Skeletal muscle cell (primary cell): ENCODE data around the gene PAQR7.

Experiments
- DNase-seq: peaks from one replicate; pipeline ENCODE4 v3.0.0-alpha.2; 2010; ENCODE audit warnings: low read depth
- H3K4me3 ChIP-seq: 2 replicates; pipeline ENCODE4 v1.5.1; 2011; ENCODE audit warnings: low read depth, mild to moderate bottlenecking, control low read depth, low read length, moderate library complexity

Gene PAQR7

DNA sequence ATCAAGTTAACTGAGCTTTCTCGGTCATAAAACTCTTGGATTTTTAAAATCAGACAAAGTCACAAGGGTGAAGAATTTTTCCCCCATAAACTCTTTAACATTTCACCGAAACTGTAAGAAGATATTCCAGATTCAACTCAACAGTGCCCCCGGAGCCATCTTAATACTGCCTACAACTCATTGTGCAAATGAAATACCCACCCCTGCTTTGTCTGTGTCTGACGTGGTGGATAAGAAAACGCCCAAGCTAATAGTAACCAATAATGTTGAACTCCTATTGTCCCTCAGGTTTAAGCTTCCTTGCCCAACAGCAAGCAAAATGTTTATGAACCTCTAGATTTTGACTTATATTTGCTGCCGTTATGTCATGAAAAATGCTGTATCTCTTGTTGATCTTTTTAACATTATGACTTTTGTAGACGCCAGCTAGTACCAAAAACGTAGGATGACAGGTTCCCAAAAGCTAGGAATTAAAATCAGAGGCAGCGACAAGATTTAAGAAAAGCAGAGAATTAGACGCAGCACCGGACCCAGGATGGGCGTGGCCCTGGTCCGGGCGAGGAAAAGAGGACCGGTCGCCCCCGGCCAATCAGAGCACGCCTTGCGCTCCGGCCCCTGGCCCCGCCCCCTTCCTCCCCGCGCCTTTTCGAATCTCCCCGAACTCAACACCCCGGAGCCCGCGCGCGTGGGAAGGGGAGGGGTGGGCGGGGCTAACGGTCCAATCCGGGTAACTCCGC, 29.6 kb upstream of the PAQR7 start:
- DNase-seq, result peak; percentile 48
- peak overlapping the region; percentile 68 for H3K4me3 ChIP-seq

DNA sequence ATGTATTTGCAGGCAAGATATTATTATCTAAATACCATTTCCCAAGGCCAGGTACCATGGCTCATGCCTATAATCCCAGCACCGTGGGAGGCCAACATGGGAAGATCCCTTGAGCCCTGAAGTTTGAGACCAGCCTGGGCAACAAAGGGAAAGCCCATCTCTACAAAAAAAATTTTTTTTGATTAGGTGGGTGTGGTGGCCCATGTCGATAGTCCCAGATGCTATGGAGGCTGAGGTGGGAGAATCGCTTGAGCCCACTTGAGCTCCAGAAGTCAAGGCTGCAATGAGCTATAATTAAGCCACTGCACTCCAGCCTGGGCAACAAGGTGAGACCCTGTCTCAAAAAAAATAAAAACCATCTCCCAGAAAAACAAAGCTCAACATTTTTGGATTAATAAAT, 28.5 kb upstream of the PAQR7 start:
- H3K4me3 ChIP-seq, result peak overlapping the region; percentile 68
- DNase-seq, result no peak

GRCh38 chr1:25902462-25902861, 27.0 kb upstream of the PAQR7 start:
- no peak overlapping the region for H3K4me3 ChIP-seq

GRCh38 chr1:25900219-25900618, 24.7 kb upstream of the PAQR7 start:
- no peak overlapping the region for H3K4me3 ChIP-seq
- DNase-seq, result no peak

More at GRCh38 chr1:25902462-25902861, 27.0 kb upstream of the PAQR7 start:
- no peak for DNase-seq

GRCh38 chr1:25899792-25900191, 24.3 kb upstream of the PAQR7 start:
- H3K4me3 ChIP-seq, result no peak overlapping the region
- no peak for DNase-seq

DNA sequence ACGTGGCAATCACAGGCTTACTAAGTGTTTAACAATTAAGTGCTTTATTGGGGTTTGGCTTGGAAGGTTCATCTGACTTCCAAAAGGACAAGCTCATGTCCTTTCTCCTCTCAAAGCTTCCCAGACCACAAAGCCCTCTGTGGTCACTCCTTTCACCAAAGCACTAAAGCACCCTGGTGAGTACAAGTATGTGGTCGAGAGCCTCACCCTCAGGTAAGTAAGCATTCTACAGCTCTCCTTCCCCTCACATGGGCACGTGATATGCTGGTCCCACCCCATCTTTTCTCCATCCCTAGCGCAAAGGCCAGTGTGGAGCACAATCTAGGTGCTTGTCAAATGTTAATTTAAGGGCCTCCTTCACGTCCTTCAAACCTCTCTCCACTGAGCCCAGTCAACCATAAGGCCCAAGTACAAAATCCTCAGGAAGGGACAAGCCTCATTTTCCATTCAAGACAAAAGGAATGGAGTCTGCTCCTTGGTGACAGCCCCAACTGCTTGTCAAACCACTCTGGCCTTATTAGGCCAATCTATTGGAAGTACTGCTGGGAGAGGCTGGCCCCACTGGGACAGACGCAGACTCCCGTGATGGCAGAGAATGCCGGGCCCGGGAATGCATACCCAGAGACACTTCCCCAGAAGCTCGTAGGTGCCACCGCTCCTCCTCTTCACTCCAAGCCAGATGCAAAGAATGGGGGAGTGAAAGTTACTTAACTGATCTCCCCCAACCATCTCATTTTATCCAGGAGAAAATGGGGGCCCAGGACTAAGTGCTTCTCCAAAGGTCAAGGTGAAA, 22.9 kb upstream of the PAQR7 start:
- H3K4me3 ChIP-seq, result no peak overlapping the region
- DNase-seq, result no peak

GRCh38 chr1:25897754-25898153, 22.2 kb upstream of the PAQR7 start:
- no peak overlapping the region for H3K4me3 ChIP-seq
- DNase-seq, result no peak

DNA sequence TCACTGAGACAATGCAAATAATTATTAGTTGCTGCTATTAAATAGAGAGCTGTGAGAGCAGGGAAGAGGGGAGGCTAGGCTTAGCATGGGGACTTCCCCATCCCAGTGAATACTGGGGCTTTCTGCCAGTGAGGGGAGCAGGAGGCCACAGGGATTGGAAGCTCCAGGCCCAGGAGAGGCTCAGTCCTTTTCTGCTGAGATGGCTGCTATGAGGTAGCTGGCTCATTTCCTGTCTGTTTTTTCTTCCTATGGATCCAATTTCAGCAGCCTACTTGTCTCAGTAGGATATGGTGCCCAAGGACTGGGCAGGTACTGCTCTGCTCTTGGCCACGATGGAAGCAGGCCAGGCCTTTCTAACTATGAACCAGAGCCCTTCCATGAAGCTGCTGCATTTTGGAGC, 20.8 kb upstream of the PAQR7 start:
- DNase-seq, result no peak
- no peak overlapping the region for H3K4me3 ChIP-seq

DNA sequence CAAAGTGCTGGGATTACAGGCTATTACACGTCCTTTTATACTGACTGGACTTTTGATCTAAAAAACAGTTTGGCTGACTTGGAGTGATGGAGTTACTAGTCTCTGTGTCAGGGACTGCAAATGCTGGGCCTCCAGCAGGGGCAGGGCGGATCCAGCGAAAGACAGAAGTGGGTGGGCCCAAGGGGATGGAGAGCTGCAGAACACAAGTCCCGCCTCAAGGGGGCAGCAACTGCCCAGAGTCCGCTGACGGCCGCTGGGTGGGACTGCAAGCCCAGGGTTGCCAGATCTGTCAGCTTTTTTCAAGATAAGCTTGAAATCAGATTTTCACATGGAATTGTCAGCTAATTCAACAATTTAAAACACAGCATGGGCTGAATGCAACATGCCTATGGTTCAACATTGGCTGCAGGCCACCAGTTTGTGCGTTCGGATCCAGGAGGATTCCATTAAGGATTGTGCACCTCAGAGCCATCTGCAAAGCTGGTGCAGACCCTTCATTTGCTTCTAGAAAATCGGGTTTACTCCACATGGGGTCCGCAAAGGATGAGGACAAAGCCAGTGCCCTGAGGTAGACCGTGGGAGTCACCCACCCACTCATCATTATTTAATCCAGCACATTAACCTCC, 20.0 kb upstream of the PAQR7 start:
- peak; percentile 76 for DNase-seq
- no peak overlapping the region for H3K4me3 ChIP-seq

- H3K4me3 ChIP-seq, result no peak overlapping the region
- no peak for DNase-seq
These were observed 17.6 kb upstream of the PAQR7 start for GRCh38 chr1:25893116-25893515.

- no peak for DNase-seq
- H3K4me3 ChIP-seq, result no peak overlapping the region
These were observed 16.1 kb upstream of the PAQR7 start for GRCh38 chr1:25891606-25892005.

DNA sequence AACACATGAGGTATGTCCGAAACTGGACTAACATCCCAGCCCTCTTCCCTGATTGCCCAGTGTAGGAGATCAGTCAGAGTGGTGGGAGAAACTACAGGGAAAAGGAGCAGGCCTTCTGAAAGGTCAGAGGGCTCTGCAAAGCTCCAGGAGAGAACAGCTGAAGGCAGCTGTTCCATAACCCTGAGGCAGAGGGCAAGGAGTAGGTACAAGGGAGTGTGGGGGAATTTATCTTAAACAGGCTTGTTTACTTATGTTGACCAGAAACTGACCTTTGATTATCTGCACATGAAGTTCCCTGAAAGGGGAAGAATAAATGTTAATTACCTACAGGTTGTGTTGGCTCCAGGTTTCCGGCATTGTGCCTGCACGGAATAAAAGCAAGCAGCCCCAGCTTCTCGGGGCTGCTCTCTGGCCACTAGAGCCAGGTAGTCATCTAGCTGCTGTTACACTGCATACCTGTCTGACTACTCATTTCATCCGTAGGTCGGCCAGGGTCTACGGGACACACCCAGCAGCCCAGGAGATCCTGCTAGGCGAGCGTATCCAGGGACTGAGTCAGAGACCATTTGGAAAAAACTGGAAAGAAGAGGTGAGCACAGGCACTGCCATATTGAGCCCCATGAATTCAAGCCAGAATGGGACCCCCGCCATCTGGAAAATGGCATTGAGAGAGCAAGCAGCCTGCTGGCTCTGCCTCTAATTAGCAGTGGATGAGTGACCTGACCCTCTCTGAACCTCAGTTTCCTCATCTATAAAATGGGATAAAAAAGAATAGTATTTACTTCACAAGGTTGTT, 14.9 kb upstream of the PAQR7 start:
- DNase-seq, result no peak
- H3K4me3 ChIP-seq, result no peak overlapping the region

DNA sequence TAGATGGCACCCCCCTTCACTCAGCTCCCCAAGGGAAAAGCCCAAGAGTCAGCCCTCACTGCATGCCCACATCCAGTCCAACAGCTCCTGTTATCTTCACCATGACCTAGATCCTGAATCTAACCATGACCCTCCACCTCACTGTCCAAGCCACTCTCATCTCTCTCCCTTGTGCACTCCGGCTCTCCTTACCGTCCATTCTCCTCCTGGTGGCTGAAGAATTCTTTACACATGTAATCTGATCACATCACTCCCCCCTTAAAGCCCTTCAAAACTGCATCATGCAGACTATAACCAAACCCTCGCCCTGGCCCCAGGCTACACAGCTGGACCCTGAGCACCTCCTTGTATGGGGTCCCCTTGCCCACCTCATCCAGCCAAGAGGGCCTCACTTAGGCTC, 14.0 kb upstream of the PAQR7 start:
- DNase-seq, result no peak

GRCh38 chr1:25888426-25888987, 13.0 kb upstream of the PAQR7 start:
- no peak overlapping the region for H3K4me3 ChIP-seq
- DNase-seq, result no peak

More for the DNA sequence above, 14.0 kb upstream of the PAQR7 start:
- no peak overlapping the region for H3K4me3 ChIP-seq

DNA sequence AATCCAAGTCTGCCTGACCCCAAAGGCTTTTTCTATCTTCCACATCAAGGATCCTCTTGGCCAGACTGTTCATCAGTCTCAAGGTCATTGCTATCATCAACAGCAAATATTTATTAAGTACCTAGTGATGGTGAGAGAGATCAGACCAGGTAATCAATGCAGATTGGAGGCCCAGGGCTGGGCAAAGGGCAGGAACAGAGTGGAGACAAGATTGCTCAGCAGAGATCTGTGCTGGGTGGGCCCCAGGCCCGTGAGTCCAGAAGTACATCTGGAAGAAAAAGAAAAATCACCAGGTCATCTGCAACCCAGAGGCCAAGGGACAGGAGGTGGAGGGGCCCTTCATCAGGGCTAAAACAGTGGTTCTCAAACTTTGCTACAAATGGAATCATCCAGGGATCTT, 10.1 kb upstream of the PAQR7 start:
- H3K4me3 ChIP-seq, result no peak overlapping the region
- DNase-seq, result no peak

GRCh38 chr1:25881266-25881665, 5.8 kb upstream of the PAQR7 start:
- H3K4me3 ChIP-seq, result no peak overlapping the region
- no peak for DNase-seq

DNA sequence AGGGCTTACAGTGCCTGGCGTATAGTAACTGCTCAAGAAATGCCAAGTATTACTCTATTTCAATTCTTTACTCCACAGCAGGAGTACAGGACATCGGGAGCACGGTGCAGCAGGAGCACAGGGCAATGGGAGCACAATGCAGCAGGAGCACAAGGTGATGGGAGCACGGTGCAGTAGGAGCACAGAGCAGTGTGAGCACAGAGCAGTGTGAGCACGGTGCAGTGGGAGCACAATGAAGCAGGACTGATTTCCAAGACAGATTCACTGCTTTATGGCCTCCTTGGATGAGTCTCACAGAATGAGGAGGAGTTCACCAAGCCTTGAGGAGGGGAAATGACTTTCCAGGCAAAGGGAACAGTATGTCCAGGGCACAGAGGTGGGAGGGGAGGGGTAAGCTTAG, 5.0 kb upstream of the PAQR7 start:
- H3K4me3 ChIP-seq, result no peak overlapping the region
- DNase-seq, result no peak

DNA sequence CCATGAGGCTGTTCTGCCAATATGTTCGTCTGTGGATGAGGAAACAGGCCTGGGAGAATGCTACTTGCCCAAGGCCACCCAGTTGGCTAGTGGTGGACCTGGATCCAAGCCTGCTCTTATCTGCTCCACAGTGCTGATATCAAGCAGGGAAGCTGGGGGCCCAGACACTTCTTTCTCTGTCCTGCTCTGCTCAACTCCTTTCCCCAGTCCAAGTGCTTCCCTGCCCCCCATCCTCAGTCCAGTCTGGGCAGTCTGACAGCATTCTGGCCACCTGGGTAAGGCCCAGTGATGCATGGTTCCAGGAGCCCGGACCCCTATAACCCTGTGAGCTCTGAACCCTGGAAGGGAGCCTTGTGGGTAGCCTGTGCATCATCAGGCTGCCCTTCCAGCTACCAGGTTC, 4.2 kb upstream of the PAQR7 start:
- H3K4me3 ChIP-seq, result no peak overlapping the region
- DNase-seq, result no peak

- H3K4me3 ChIP-seq, result no peak overlapping the region
- no peak for DNase-seq
These were observed 3.2 kb upstream of the PAQR7 start for GRCh38 chr1:25878690-25879089.
